Mammary epithelial cell (primary cell): ENCODE results near the gene AFAP1.

Experiments used
- EZH2 ChIP-seq: IDR thresholded peaks from 2 replicates; pipeline ENCODE4 v1.6.1; 2012; ENCODE audit warnings: low read length, inconsistent platforms, borderline replicate concordance
- TF ChIP-seq, protein P1 (sequence below), 2 donors: IDR thresholded peaks in 1 of 2; conservative IDR thresholded peaks in 1 of 2; 2 replicates each; pipeline ENCODE4 v1.5.1; 2011 to 2012; ENCODE audit warnings: inconsistent platforms in 2 of 2, low read length in 2 of 2, mild to moderate bottlenecking in 2 of 2, control low read depth in 1 of 2, low read depth in 1 of 2; ENCODE audit not compliant: insufficient read depth in 1 of 2; ENCODE audit errors: extremely low read depth in 1 of 2

DNA sequence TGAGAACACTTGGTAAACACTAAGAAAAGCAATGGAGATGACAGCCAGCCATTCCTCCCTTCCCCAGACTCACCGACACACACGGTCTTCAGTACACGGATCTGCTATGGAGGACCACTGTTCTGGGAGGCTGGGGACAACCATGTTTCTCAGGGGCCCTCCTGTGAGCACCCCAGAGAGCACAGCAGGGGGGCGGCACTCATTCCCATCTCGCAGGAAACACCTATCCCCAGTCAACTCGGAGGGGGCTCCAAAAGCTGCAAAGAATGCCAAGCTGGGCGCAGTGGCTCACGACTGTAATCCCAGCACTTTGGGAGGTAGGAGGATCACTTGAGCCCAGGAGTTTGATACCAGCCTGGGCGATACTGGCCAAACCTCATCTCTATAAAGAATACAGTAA lies 172.1 kb downstream of the AFAP1 start:
- TF ChIP-seq, protein P1, sequence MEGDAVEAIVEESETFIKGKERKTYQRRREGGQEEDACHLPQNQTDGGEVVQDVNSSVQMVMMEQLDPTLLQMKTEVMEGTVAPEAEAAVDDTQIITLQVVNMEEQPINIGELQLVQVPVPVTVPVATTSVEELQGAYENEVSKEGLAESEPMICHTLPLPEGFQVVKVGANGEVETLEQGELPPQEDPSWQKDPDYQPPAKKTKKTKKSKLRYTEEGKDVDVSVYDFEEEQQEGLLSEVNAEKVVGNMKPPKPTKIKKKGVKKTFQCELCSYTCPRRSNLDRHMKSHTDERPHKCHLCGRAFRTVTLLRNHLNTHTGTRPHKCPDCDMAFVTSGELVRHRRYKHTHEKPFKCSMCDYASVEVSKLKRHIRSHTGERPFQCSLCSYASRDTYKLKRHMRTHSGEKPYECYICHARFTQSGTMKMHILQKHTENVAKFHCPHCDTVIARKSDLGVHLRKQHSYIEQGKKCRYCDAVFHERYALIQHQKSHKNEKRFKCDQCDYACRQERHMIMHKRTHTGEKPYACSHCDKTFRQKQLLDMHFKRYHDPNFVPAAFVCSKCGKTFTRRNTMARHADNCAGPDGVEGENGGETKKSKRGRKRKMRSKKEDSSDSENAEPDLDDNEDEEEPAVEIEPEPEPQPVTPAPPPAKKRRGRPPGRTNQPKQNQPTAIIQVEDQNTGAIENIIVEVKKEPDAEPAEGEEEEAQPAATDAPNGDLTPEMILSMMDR (conservative IDR thresholded peaks at IDR 0.05 in 1 of 2, IDR thresholded peaks at IDR 0.05 in 1 of 2; ENCODE audit: extremely low read depth in 1 of 2, insufficient read depth in 1 of 2, low read depth in 1 of 2, low read length in 2 of 2): no peak
- no peak for TF ChIP-seq EZH2
